ENCODE results near the gene DNAJB1. TPM values are rescaled to one million over a fixed set of nuclear protein-coding genes. Genes with fewer than 3 reads are reported as not detected.

The DNAJB1 gene
- total RNA-seq, 1 experiment from 2014 or later, result 54.5 TPM

- peak overlapping the region; percentile 71 for H3K4me3 Mint-ChIP-seq
- DNase-seq (ENCODE audit: low spot score), result no peak
- TF ChIP-seq RORB (CRISPR knock-in tag; IDR thresholded peaks at IDR 0.05) (no peak), CTCF (IDR thresholded peaks at IDR 0.05) (no peak), SP1 (CRISPR knock-in tag; conservative IDR thresholded peaks at IDR 0.05) (no peak; the same call in 1 of the 2 replicates)
- no peaks in the 10 kb centered on the region for H3K9me3 Mint-ChIP-seq
- H3K27ac Mint-ChIP-seq, result peak overlapping the region; percentile 96
- H3K36me3 Mint-ChIP-seq, result peaks cover 25% of the 10 kb centered on the region
- H3K4me1 Mint-ChIP-seq, result peaks cover 27% of the 10 kb centered on the region
- CTCF ChIA-PET, result interaction anchor here (1.5 kb wide), 1 partner anchor 9 kb away, joined by 3 read pairs; no protein-coding TSS in a partner anchor
- no peaks in the 10 kb centered on the region for H3K27me3 Mint-ChIP-seq (ENCODE audit: low read depth)
- POLR2A ChIA-PET, result interaction anchor here (0.7 to 1.3 kb wide), 2 partner anchors 17 to 19 kb away, joined by 3 read pairs; no protein-coding TSS in a partner anchor
- ATAC-seq, result no peak
Observed at GRCh38 chr19:14519245-14519859, 1.2 kb upstream of the DNAJB1 start.

- H3K4me1 Mint-ChIP-seq, result peaks cover 27% of the 10 kb centered on the region
- H3K27me3 Mint-ChIP-seq (ENCODE audit: low read depth), result no peaks in the 10 kb centered on the region
- peak overlapping the region; percentile 92 for H3K4me3 Mint-ChIP-seq
- CTCF ChIA-PET, result interaction anchor here (0.9 to 3.8 kb wide), 7 partner anchors 12 to 45 kb away, joined by 3 to 34 read pairs (median 9); partner anchors contain the start of gene GIPC1
- H3K36me3 Mint-ChIP-seq, result peaks cover 25% of the 10 kb centered on the region
- no peaks in the 10 kb centered on the region for H3K9me3 Mint-ChIP-seq
- TF ChIP-seq ATF1 (CRISPR knock-in tag; IDR thresholded peaks at IDR 0.05) (no peak), CTCF (IDR thresholded peaks at IDR 0.05) (no peak), CREM (CRISPR knock-in tag; IDR thresholded peaks at IDR 0.05) (no peak), ZNF423 (CRISPR knock-in tag; IDR thresholded peaks at IDR 0.05) (no peak), TEAD4 (CRISPR knock-in tag; IDR thresholded peaks at IDR 0.05) (no peak), ZMAT4 (CRISPR knock-in tag; IDR thresholded peaks at IDR 0.05) (no peak), ZNF232 (CRISPR knock-in tag; IDR thresholded peaks at IDR 0.05) (0 out of 2 replicates have a peak, but pooled peaks have one; percentile 12), PRRX2 (CRISPR knock-in tag; IDR thresholded peaks at IDR 0.05) (no peak), GABPB1 (CRISPR knock-in tag; IDR thresholded peaks at IDR 0.05) (no peak)
- POLR2A ChIA-PET, result interaction anchor here (1.1 to 1.5 kb wide), 5 partner anchors 13 to 39 kb away, joined by 3 to 6 read pairs (median 4); partner anchors contain the start of gene GIPC1
- ATAC-seq (no peak), DNase-seq (ENCODE audit: low spot score) (no peak)
- H3K27ac Mint-ChIP-seq, result peak overlapping the region; percentile 74; the same call in 1 of the 2 replicates
Observed at GRCh38 chr19:14517446-14517839, 754 bp downstream of the DNAJB1 start.

GRCh38 chr19:14516746-14517438, 1.3 kb downstream of the DNAJB1 start:
- DNase-seq (ENCODE audit: low spot score) (no peak), ATAC-seq (no peak)
- CTCF ChIA-PET, result interaction anchor here (0.9 to 3.8 kb wide), 4 partner anchors 12 to 45 kb away, joined by 3 to 34 read pairs (median 23); no protein-coding TSS in a partner anchor
- Mint-ChIP-seq H3K4me3 (peak overlapping the region; percentile 92), H3K9me3 (no peaks in the 10 kb centered on the region), H3K4me1 (peaks cover 27% of the 10 kb centered on the region), H3K27ac (peak overlapping the region; percentile 83), H3K36me3 (peaks cover 25% of the 10 kb centered on the region), H3K27me3 (ENCODE audit: low read depth) (no peaks in the 10 kb centered on the region)
- TF ChIP-seq E2F4 (CRISPR knock-in tag; IDR thresholded peaks at IDR 0.05; ENCODE audit: borderline replicate concordance, low read depth) (no peak), CBFB (CRISPR knock-in tag; IDR thresholded peaks at IDR 0.05; ENCODE audit: low read depth) (no peak), CREM (CRISPR knock-in tag; IDR thresholded peaks at IDR 0.05) (no peak), FOXP1 (CRISPR knock-in tag; IDR thresholded peaks at IDR 0.05; ENCODE audit: borderline replicate concordance) (no peak), AFF4 (CRISPR knock-in tag; IDR thresholded peaks at IDR 0.05; ENCODE audit: borderline replicate concordance) (no peak)
- POLR2A ChIA-PET, result interaction anchor here (1.1 to 1.5 kb wide), 2 partner anchors 13 to 21 kb away, joined by 3 to 4 read pairs; partner anchors contain the start of gene GIPC1

Data from WTC11 (cell line).